HepG2 (cell line): Measurements from ENCODE around the gene DNAJC5. TPM values are rescaled to one million over a fixed set of nuclear protein-coding genes. Genes with fewer than 3 reads are reported as not detected.

Experiments
- ARID3A ChIP-seq: IDR thresholded peaks from 2 replicates; pipeline ENCODE4 v1.6.1; 2012; ENCODE audit warnings: low read depth, low read length, improper control_type of control experiment
- CCAR2 ChIP-seq: fragments of 200-400 bp; formaldehyde crosslinking; optimal IDR thresholded peaks from 2 replicates; pipeline ENCODE3; 2018; ENCODE audit warnings: low read depth, mild to moderate bottlenecking, low read length, moderate library complexity
- ELF1 ChIP-seq: sonication (generic); formaldehyde crosslinking; IDR thresholded peaks from 2 replicates; pipeline ENCODE4 v1.4.0; 2020; ENCODE audit warnings: missing genetic modification reagents
- MATR3 ChIP-seq: sonication (generic); formaldehyde crosslinking; IDR thresholded peaks from 2 replicates; pipeline ENCODE4 v1.4.0; 2020; ENCODE audit warnings: missing genetic modification reagents
- NFATC3 ChIP-seq: sonication (generic); formaldehyde crosslinking; IDR thresholded peaks from 2 replicates; pipeline ENCODE4 v1.5.1; 2020; ENCODE audit warnings: mild to moderate bottlenecking, missing genetic modification reagents
- RFX5 ChIP-seq: IDR thresholded peaks from 2 replicates; pipeline ENCODE4 v1.6.1; 2011; ENCODE audit warnings: low read depth, low read length, improper control_type of control experiment
- SATB2 ChIP-seq: sonication (generic); formaldehyde crosslinking; IDR thresholded peaks from 2 replicates; pipeline ENCODE4 v1.5.0; 2020; ENCODE audit warnings: missing genetic modification reagents
- SMARCE1 ChIP-seq: fragments of 450-650 bp; IDR thresholded peaks from 2 replicates; pipeline ENCODE4 v1.6.1; 2017; ENCODE audit warnings: borderline replicate concordance
- TEF ChIP-seq: sonication (generic); formaldehyde crosslinking; IDR thresholded peaks from 2 replicates; pipeline ENCODE4 v1.5.0; 2020; ENCODE audit warnings: missing genetic modification reagents
- TOPORS ChIP-seq: sonication (generic); formaldehyde crosslinking; IDR thresholded peaks from 2 replicates; pipeline ENCODE4 v1.8.0; 2023; ENCODE audit warnings: mild to moderate bottlenecking, missing genetic modification reagents
- ZNF17 ChIP-seq: sonication (generic); formaldehyde crosslinking; IDR thresholded peaks from 2 replicates; pipeline ENCODE4 v1.5.0; 2020; ENCODE audit warnings: mild to moderate bottlenecking, missing genetic modification reagents
- ZNF253 ChIP-seq: sonication (generic); formaldehyde crosslinking; IDR thresholded peaks from 2 replicates; pipeline ENCODE4 v1.8.0; 2022; ENCODE audit warnings: mild to moderate bottlenecking, missing genetic modification reagents, borderline replicate concordance
- ZNF274 ChIP-seq: sonication (generic); formaldehyde crosslinking; IDR thresholded peaks from 2 replicates; pipeline ENCODE4 v1.5.1; 2020; ENCODE audit warnings: mild to moderate bottlenecking, missing genetic modification reagents
- ZNF788 ChIP-seq: sonication (generic); formaldehyde crosslinking; IDR thresholded peaks from 2 replicates; pipeline ENCODE4 v1.5.0; 2020; ENCODE audit warnings: mild to moderate bottlenecking, missing genetic modification reagents, borderline replicate concordance
- polyA plus RNA-seq, 8 experiments: library from polyadenylated mRNA; depleted of rRNA in 3 of 8; stranded (reverse) in 7 of 8; unstranded in 1 of 8; fragments of >200 nt; fragmentation: Illumina TruSeq in 4 of 8; extraction: Trizol in 4 of 8; gene quantifications; 2 replicates each; pipeline versions ENCODE4 v1.2.1 to v1.2.3, GENCODE V29; 2011 to 2016; ENCODE audit warnings: low read depth in 4 of 8, missing spikeins in 1 of 8, mixed read lengths in 1 of 8; ENCODE audit not compliant: insufficient read depth in 1 of 8
- total RNA-seq, 5 experiments: library from RNA; depleted of rRNA; stranded (reverse); fragments of >200 nt; fragmentation: Illumina TruSeq; extraction: Trizol; gene quantifications; 2 replicates each; pipeline ENCODE4 v1.2.3, GENCODE V29; 2016; ENCODE audit warnings: low read depth in 1 of 5
- TF ChIP-seq, protein P1 (sequence below): sonication (generic); formaldehyde crosslinking; IDR thresholded peaks from 2 replicates; pipeline ENCODE4 v1.4.0; 2020; ENCODE audit warnings: mild to moderate bottlenecking, missing genetic modification reagents, borderline replicate concordance
- TF ChIP-seq, protein P2 (sequence below): fragments of 450-650 bp; IDR thresholded peaks from 2 replicates; pipeline ENCODE4 v1.6.1; 2017
- TF ChIP-seq, protein P3 (sequence below): sonication (generic); formaldehyde crosslinking; IDR thresholded peaks from 2 replicates; pipeline ENCODE4 v1.8.0; 2023; ENCODE audit warnings: mild to moderate bottlenecking, missing genetic modification reagents
- TF ChIP-seq, protein P4 (sequence below): sonication (generic); formaldehyde crosslinking; IDR thresholded peaks from 2 replicates; pipeline ENCODE4 v1.4.0; 2020; ENCODE audit warnings: missing genetic modification reagents

Gene DNAJC5
- total and polyA plus RNA-seq, 2 of the 13 experiments (the other 11 are each of a cell fraction or from before 2014, with no cell fraction given): 42.8 to 64.5 TPM

DNA sequence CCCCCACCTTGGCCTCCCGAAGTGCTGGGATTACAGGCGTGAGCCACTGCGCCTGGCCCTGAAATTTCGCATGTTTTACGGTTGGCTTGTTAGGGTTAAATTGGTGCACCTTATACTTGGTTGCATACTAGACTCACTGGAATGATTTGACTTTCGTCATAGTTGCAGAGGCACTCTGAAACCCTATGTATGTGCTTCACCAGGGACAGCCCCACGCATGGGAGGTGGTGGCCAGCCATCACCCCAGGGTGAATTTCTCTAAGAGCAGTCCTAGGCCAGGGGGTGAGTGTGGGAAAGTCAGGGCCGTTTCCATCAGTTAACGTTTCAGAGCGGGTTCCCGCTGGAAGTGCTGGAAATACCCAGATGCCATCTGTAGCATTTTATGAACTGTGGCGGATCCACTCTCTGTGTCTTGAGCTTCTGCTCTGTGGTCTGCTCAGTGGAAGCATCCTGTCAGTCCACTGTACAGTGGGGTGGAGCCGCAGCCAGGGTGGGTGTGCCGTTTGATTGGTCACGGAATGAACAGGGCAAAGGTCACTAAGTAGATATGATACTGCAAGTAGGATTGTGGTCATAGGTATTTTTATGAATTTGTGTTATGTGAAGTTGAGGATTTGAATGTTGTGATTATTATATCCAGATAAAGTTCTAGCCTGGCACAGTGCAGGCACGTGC, 13.2 kb downstream of the DNAJC5 start (continued):
- TF ChIP-seq, protein P1, sequence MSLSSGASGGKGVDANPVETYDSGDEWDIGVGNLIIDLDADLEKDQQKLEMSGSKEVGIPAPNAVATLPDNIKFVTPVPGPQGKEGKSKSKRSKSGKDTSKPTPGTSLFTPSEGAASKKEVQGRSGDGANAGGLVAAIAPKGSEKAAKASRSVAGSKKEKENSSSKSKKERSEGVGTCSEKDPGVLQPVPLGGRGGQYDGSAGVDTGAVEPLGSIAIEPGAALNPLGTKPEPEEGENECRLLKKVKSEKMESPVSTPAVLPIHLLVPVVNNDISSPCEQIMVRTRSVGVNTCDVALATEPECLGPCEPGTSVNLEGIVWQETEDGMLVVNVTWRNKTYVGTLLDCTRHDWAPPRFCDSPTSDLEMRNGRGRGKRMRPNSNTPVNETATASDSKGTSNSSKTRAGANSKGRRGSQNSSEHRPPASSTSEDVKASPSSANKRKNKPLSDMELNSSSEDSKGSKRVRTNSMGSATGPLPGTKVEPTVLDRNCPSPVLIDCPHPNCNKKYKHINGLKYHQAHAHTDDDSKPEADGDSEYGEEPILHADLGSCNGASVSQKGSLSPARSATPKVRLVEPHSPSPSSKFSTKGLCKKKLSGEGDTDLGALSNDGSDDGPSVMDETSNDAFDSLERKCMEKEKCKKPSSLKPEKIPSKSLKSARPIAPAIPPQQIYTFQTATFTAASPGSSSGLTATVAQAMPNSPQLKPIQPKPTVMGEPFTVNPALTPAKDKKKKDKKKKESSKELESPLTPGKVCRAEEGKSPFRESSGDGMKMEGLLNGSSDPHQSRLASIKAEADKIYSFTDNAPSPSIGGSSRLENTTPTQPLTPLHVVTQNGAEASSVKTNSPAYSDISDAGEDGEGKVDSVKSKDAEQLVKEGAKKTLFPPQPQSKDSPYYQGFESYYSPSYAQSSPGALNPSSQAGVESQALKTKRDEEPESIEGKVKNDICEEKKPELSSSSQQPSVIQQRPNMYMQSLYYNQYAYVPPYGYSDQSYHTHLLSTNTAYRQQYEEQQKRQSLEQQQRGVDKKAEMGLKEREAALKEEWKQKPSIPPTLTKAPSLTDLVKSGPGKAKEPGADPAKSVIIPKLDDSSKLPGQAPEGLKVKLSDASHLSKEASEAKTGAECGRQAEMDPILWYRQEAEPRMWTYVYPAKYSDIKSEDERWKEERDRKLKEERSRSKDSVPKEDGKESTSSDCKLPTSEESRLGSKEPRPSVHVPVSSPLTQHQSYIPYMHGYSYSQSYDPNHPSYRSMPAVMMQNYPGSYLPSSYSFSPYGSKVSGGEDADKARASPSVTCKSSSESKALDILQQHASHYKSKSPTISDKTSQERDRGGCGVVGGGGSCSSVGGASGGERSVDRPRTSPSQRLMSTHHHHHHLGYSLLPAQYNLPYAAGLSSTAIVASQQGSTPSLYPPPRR (CRISPR knock-in tag): 0 out of 2 replicates have a peak, but pooled peaks have one; percentile 12
- TF ChIP-seq CCAR2: no peak
- TF ChIP-seq MATR3 (CRISPR knock-in tag): no peak
- TF ChIP-seq, protein P2, sequence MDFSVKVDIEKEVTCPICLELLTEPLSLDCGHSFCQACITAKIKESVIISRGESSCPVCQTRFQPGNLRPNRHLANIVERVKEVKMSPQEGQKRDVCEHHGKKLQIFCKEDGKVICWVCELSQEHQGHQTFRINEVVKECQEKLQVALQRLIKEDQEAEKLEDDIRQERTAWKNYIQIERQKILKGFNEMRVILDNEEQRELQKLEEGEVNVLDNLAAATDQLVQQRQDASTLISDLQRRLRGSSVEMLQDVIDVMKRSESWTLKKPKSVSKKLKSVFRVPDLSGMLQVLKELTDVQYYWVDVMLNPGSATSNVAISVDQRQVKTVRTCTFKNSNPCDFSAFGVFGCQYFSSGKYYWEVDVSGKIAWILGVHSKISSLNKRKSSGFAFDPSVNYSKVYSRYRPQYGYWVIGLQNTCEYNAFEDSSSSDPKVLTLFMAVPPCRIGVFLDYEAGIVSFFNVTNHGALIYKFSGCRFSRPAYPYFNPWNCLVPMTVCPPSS: no peak
- no peak for TF ChIP-seq TOPORS (CRISPR knock-in tag)
- TF ChIP-seq, protein P3, sequence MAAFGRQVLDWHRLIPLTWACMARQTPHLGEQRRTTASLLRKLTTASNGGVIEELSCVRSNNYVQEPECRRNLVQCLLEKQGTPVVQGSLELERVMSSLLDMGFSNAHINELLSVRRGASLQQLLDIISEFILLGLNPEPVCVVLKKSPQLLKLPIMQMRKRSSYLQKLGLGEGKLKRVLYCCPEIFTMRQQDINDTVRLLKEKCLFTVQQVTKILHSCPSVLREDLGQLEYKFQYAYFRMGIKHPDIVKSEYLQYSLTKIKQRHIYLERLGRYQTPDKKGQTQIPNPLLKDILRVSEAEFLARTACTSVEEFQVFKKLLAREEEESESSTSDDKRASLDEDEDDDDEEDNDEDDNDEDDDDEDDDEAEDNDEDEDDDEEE: 0 out of 2 replicates have a peak, but pooled peaks have one; percentile 18
- no peak for TF ChIP-seq ZNF253
- TF ChIP-seq SMARCE1: no peak
- TF ChIP-seq ZNF17 (CRISPR knock-in tag): no peak
- no peak for TF ChIP-seq TEF (CRISPR knock-in tag)
- TF ChIP-seq RFX5: no peak
- TF ChIP-seq ELF1 (CRISPR knock-in tag): no peak
- TF ChIP-seq ZNF788 (CRISPR knock-in tag): no peak
- no peak for TF ChIP-seq SATB2 (CRISPR knock-in tag)
- no peak for TF ChIP-seq ARID3A
- TF ChIP-seq, protein P4, sequence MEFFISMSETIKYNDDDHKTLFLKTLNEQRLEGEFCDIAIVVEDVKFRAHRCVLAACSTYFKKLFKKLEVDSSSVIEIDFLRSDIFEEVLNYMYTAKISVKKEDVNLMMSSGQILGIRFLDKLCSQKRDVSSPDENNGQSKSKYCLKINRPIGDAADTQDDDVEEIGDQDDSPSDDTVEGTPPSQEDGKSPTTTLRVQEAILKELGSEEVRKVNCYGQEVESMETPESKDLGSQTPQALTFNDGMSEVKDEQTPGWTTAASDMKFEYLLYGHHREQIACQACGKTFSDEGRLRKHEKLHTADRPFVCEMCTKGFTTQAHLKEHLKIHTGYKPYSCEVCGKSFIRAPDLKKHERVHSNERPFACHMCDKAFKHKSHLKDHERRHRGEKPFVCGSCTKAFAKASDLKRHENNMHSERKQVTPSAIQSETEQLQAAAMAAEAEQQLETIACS (CRISPR knock-in tag): no peak
- TF ChIP-seq ZNF274: 0 out of 2 replicates have a peak, but pooled peaks have one; percentile 40
- TF ChIP-seq NFATC3 (CRISPR knock-in tag): no peak
